ENCODE results near the gene GPC6.

Gene GPC6

DNA sequence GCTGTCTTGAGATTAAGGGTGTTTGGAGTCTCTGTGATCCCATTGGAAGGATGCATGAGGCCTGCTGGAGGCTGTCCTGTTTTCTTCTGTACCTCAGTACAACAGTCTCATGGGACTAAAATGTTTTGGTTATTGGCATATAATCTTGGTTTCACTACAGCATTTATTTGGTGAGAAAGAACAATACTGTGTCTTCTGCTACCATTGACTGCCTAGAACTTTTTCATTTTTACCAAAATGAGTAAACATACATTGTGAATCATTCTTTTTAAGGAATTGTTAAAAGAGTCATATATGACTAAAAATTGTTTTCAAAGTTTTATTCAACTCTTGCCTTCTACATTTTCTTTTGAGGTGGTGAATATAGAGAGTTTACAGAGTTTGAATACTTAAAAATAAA, 459.8 kb downstream of the GPC6 start:
- no peak overlapping the region for H3K4me3 ChIP-seq (ENCODE audit: control insufficient read depth in 1 of 7, extremely low read depth in 1 of 7, insufficient read depth in 4 of 7, low read depth in 2 of 7, low read length in 6 of 7)
- ChIA-PET CTCF (no interaction called here), POLR2A (no interaction called here)
- no peak for DNase-seq
- H3K4me1 ChIP-seq (ENCODE audit: control extremely low read depth in 1 of 4, control insufficient read depth in 4 of 4, insufficient read depth in 4 of 4, low read length in 3 of 4), result no peaks in the 10 kb centered on the region
- no peaks in the 10 kb centered on the region for H3K9me3 ChIP-seq (ENCODE audit: control extremely low read depth in 1 of 5, control insufficient read depth in 4 of 5, insufficient read depth in 2 of 5, low read depth in 1 of 5, low read length in 4 of 5)
- H3K36me3 ChIP-seq (ENCODE audit: control insufficient read depth in 4 of 4, insufficient read depth in 4 of 4, low read length in 3 of 4), result no peaks in the 10 kb centered on the region
- no peaks in the 10 kb centered on the region for H3K27me3 ChIP-seq (replicated peaks in 2 of 5; ENCODE audit: control insufficient read depth in 4 of 5, insufficient read depth in 5 of 5, low read length in 4 of 5)
- no peak overlapping the region for H3K27ac ChIP-seq (ENCODE audit: insufficient read depth in 1 of 2, low read depth in 1 of 2, low read length in 2 of 2, poor library complexity in 1 of 2, severe bottlenecking in 2 of 2)

DNA sequence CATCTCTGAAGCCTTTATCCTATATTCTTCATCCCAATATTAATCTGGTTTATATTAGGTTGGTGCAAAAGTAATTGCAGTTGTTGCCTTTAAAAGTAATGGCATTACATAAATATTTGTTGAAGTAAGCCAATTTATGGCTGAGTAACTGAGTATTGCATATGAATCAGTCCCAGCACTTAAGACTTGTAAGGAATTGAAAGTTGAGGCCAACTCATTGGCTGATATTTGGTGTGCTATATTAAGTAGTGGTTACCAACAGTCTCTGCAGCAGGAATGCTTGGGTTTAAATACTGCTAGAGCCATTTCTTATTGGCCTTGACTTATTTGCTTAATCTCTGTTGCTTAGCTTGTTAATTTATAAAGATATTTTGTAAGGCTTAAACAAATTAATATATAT, 460.7 kb downstream of the GPC6 start:
- H3K27ac ChIP-seq (ENCODE audit: insufficient read depth in 1 of 2, low read depth in 1 of 2, low read length in 2 of 2, poor library complexity in 1 of 2, severe bottlenecking in 2 of 2), result no peak overlapping the region
- no peaks in the 10 kb centered on the region for H3K9me3 ChIP-seq (ENCODE audit: control extremely low read depth in 1 of 5, control insufficient read depth in 4 of 5, insufficient read depth in 2 of 5, low read depth in 1 of 5, low read length in 4 of 5)
- no peaks in the 10 kb centered on the region for H3K36me3 ChIP-seq (ENCODE audit: control insufficient read depth in 4 of 4, insufficient read depth in 4 of 4, low read length in 3 of 4)
- H3K4me1 ChIP-seq (ENCODE audit: control extremely low read depth in 1 of 4, control insufficient read depth in 4 of 4, insufficient read depth in 4 of 4, low read length in 3 of 4), result no peaks in the 10 kb centered on the region
- POLR2A ChIA-PET, result no interaction called here
- CTCF ChIA-PET, result interaction anchor here (1.2 kb wide), 1 partner anchor 9 kb away, joined by 3 read pairs; no protein-coding TSS in a partner anchor
- H3K4me3 ChIP-seq (ENCODE audit: control insufficient read depth in 1 of 7, extremely low read depth in 1 of 7, insufficient read depth in 4 of 7, low read depth in 2 of 7, low read length in 6 of 7), result no peak overlapping the region
- H3K27me3 ChIP-seq (replicated peaks in 2 of 5; ENCODE audit: control insufficient read depth in 4 of 5, insufficient read depth in 5 of 5, low read length in 4 of 5), result no peaks in the 10 kb centered on the region
- no peak for DNase-seq

DNA sequence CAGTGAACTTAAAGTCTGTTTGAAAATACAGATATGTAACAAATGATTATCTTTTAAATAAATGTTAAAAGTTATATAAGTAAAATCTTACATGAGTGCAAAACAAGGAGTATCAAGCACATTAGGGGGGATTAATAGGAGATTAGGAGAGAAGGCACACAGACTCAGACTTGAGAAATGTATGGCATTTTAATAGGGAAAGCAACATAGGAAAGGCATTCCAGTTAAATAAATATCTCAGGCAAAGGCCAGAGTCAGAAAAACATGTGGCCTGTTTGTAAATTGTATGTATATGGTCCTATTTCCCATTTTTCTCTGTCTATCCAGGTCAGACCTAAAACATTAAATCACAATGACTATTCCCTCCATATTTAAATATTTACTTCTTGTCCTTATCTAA, 462.7 kb downstream of the GPC6 start:
- DNase-seq, result no peak
- Histone ChIP-seq H3K27me3 (replicated peaks in 2 of 5; ENCODE audit: control insufficient read depth in 4 of 5, insufficient read depth in 5 of 5, low read length in 4 of 5) (no peaks in the 10 kb centered on the region), H3K27ac (ENCODE audit: insufficient read depth in 1 of 2, low read depth in 1 of 2, low read length in 2 of 2, poor library complexity in 1 of 2, severe bottlenecking in 2 of 2) (no peak overlapping the region), H3K9me3 (ENCODE audit: control extremely low read depth in 1 of 5, control insufficient read depth in 4 of 5, insufficient read depth in 2 of 5, low read depth in 1 of 5, low read length in 4 of 5) (no peaks in the 10 kb centered on the region), H3K4me3 (ENCODE audit: control insufficient read depth in 1 of 7, extremely low read depth in 1 of 7, insufficient read depth in 4 of 7, low read depth in 2 of 7, low read length in 6 of 7) (no peak overlapping the region), H3K36me3 (ENCODE audit: control insufficient read depth in 4 of 4, insufficient read depth in 4 of 4, low read length in 3 of 4) (no peaks in the 10 kb centered on the region), H3K4me1 (ENCODE audit: control extremely low read depth in 1 of 4, control insufficient read depth in 4 of 4, insufficient read depth in 4 of 4, low read length in 3 of 4) (no peaks in the 10 kb centered on the region)
- ChIA-PET CTCF (no interaction called here), POLR2A (no interaction called here)

DNA sequence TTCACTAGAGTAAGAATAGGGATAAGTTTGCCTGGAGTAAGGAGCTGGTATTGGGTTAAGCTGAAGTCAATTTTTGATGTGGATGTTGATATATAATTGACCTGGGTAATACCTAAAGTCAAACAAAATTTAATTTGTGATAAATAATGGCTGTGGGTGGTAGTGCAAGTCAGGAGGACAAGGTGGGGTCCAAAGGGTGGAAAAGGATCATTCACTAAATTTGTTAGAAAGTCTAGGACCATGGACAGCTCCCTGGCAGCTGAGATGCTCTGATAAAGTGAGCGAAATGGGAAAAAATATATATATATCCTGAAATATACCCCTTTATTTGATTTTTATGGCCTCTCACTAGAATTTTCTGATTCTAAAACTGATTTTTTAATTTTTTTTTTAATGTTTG, 463.5 kb downstream of the GPC6 start:
- WGBS (ENCODE audit: insufficient coverage), result no CpG with 5 or more reads among the region's 1 CpG
- H3K27ac ChIP-seq (ENCODE audit: insufficient read depth in 1 of 2, low read depth in 1 of 2, low read length in 2 of 2, poor library complexity in 1 of 2, severe bottlenecking in 2 of 2), result no peak overlapping the region
- H3K27me3 ChIP-seq (replicated peaks in 2 of 5; ENCODE audit: control insufficient read depth in 4 of 5, insufficient read depth in 5 of 5, low read length in 4 of 5), result no peaks in the 10 kb centered on the region
- no peak overlapping the region for H3K4me3 ChIP-seq (ENCODE audit: control insufficient read depth in 1 of 7, extremely low read depth in 1 of 7, insufficient read depth in 4 of 7, low read depth in 2 of 7, low read length in 6 of 7)
- no peaks in the 10 kb centered on the region for H3K4me1 ChIP-seq (ENCODE audit: control extremely low read depth in 1 of 4, control insufficient read depth in 4 of 4, insufficient read depth in 4 of 4, low read length in 3 of 4)
- H3K36me3 ChIP-seq (ENCODE audit: control insufficient read depth in 4 of 4, insufficient read depth in 4 of 4, low read length in 3 of 4), result no peaks in the 10 kb centered on the region
- ChIA-PET CTCF (no interaction called here), POLR2A (no interaction called here)
- H3K9me3 ChIP-seq (ENCODE audit: control extremely low read depth in 1 of 5, control insufficient read depth in 4 of 5, insufficient read depth in 2 of 5, low read depth in 1 of 5, low read length in 4 of 5), result no peaks in the 10 kb centered on the region
- DNase-seq, result peak; percentile 7 to 16 (median 16)

DNA sequence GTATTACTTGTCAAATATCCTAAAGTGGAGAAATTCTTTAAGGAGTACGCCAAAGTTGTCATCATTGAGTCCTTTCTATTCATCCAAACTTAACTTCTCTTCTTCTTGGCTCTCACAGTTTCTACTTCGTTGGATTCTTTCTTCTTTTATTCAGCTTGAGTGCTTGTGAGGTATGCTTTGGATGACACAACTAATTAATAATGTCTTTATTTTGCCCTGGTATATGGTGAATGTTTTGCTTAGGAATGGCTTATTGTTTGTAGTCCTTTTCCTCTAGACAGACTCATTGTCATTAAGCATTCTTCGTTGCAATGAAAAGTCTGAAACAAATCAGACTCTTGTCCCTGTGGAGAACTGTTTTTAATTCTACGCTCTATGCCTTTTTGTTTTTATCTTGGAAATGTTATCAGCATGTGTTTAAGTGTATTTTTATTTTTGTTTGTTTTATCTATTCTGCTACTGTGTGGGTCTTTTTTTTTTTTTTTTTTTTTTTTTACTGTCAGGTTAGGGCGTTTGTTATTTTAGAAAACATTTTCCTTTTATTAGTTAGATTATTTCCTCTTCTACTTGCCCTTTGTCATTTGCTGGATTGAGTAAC, 471.5 kb downstream of the GPC6 start:
- H3K27ac ChIP-seq (ENCODE audit: insufficient read depth in 1 of 2, low read depth in 1 of 2, low read length in 2 of 2, poor library complexity in 1 of 2, severe bottlenecking in 2 of 2), result no peak overlapping the region
- no peaks in the 10 kb centered on the region for H3K4me1 ChIP-seq (ENCODE audit: control extremely low read depth in 1 of 4, control insufficient read depth in 4 of 4, insufficient read depth in 4 of 4, low read length in 3 of 4)
- H3K36me3 ChIP-seq (ENCODE audit: control insufficient read depth in 4 of 4, insufficient read depth in 4 of 4, low read length in 3 of 4), result no peaks in the 10 kb centered on the region
- CTCF ChIA-PET, result no interaction called here
- no peak overlapping the region for H3K4me3 ChIP-seq (ENCODE audit: control insufficient read depth in 1 of 7, extremely low read depth in 1 of 7, insufficient read depth in 4 of 7, low read depth in 2 of 7, low read length in 6 of 7)
- DNase-seq, result no peak
- H3K9me3 ChIP-seq (ENCODE audit: control extremely low read depth in 1 of 5, control insufficient read depth in 4 of 5, insufficient read depth in 2 of 5, low read depth in 1 of 5, low read length in 4 of 5), result peaks cover 0 to 7% (median 0%) of the 10 kb centered on the region in 5 experiments
- H3K27me3 ChIP-seq (replicated peaks in 2 of 5; ENCODE audit: control insufficient read depth in 4 of 5, insufficient read depth in 5 of 5, low read length in 4 of 5), result no peaks in the 10 kb centered on the region
- WGBS (ENCODE audit: insufficient coverage), result 90% methylated on average over 3 of the region's 5 CpGs
- POLR2A ChIA-PET, result no interaction called here

DNA sequence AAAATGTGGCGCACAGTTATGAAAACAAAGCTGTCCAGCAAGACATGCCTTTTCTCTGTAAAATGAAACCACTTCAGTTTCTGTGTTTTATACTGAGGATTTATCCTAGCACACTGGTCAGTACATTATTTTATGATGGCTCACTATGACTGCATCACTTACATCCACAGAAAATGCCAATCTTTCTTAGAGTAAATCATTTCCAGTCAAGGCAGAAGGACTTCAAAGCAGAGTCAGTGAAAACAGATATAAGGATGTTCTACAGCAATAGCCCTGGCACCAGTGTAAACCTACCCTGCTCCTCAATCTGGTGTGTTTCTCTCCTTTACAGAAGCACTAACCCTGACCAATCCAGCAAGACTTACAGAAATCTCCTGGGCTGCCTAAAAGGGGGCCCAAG, 473.5 kb downstream of the GPC6 start:
- ChIA-PET POLR2A (no interaction called here), CTCF (no interaction called here)
- DNase-seq, result no peak
- Histone ChIP-seq H3K4me1 (ENCODE audit: control extremely low read depth in 1 of 4, control insufficient read depth in 4 of 4, insufficient read depth in 4 of 4, low read length in 3 of 4) (no peaks in the 10 kb centered on the region), H3K9me3 (ENCODE audit: control extremely low read depth in 1 of 5, control insufficient read depth in 4 of 5, insufficient read depth in 2 of 5, low read depth in 1 of 5, low read length in 4 of 5) (peaks cover 0 to 10% (median 0%) of the 10 kb centered on the region in 5 experiments), H3K27me3 (replicated peaks in 2 of 5; ENCODE audit: control insufficient read depth in 4 of 5, insufficient read depth in 5 of 5, low read length in 4 of 5) (no peaks in the 10 kb centered on the region), H3K36me3 (ENCODE audit: control insufficient read depth in 4 of 4, insufficient read depth in 4 of 4, low read length in 3 of 4) (no peaks in the 10 kb centered on the region), H3K27ac (ENCODE audit: insufficient read depth in 1 of 2, low read depth in 1 of 2, low read length in 2 of 2, poor library complexity in 1 of 2, severe bottlenecking in 2 of 2) (no peak overlapping the region), H3K4me3 (ENCODE audit: control insufficient read depth in 1 of 7, extremely low read depth in 1 of 7, insufficient read depth in 4 of 7, low read depth in 2 of 7, low read length in 6 of 7) (no peak overlapping the region)
- no CpG with 5 or more reads among the region's 1 CpG for WGBS (ENCODE audit: insufficient coverage)

DNA sequence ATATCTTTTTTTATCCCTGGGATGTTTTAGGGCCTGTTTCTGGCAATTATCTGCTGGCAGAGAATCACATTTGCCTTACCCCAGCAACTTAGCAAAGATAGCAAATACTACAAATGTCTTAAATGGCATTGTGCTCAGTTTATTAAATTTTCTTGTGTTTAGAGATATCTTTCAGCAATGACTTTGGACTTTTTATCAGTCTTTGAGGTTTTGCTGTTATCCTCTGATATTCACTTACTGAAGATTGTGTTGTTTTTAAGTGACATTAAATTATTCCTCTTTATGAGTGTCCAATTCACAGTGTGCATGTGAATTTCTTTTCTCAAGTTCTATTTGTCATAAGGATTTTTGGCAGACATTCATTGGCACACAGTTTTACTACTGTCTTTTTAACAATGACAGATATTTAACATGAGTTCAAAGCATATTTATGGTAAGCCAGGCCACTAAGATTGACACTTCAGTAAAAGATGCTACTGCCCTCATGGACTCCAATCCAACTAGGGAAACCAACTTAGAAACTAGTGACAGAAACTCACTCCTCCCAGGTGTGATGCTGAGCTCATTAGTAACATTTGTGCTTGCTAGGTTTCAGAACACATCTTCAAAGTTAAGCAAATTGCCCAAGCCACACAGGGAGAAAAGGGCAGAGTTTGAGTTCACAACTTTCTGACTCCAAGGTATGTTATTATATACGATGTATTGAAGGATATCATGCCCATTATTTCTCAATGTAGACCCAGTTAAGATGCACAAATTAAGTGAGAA, 481.9 kb downstream of the GPC6 start:
- Histone ChIP-seq H3K36me3 (ENCODE audit: control insufficient read depth in 4 of 4, insufficient read depth in 4 of 4, low read length in 3 of 4) (no peaks in the 10 kb centered on the region), H3K9me3 (ENCODE audit: control extremely low read depth in 1 of 5, control insufficient read depth in 4 of 5, insufficient read depth in 2 of 5, low read depth in 1 of 5, low read length in 4 of 5) (peaks cover 0 to 3% (median 0%) of the 10 kb centered on the region in 5 experiments), H3K4me1 (ENCODE audit: control extremely low read depth in 1 of 4, control insufficient read depth in 4 of 4, insufficient read depth in 4 of 4, low read length in 3 of 4) (no peaks in the 10 kb centered on the region), H3K27ac (ENCODE audit: insufficient read depth in 1 of 2, low read depth in 1 of 2, low read length in 2 of 2, poor library complexity in 1 of 2, severe bottlenecking in 2 of 2) (no peak overlapping the region), H3K4me3 (ENCODE audit: control insufficient read depth in 1 of 7, extremely low read depth in 1 of 7, insufficient read depth in 4 of 7, low read depth in 2 of 7, low read length in 6 of 7) (no peak overlapping the region), H3K27me3 (replicated peaks in 2 of 5; ENCODE audit: control insufficient read depth in 4 of 5, insufficient read depth in 5 of 5, low read length in 4 of 5) (no peaks in the 10 kb centered on the region)
- WGBS (ENCODE audit: insufficient coverage), result no CpG with 5 or more reads among the region's 1 CpG
- CTCF ChIA-PET, result no interaction called here
- POLR2A ChIA-PET, result no interaction called here
- no peak for DNase-seq

Data from common myeloid progenitor, CD34-positive (primary cell).